HepG2 (cell line): Measurements from ENCODE around the gene ZNF814. TPM values are rescaled to one million over a fixed set of nuclear protein-coding genes. Genes with fewer than 3 reads are reported as not detected.
A peak's percentile ranks its signal among the peaks of the same experiment; 100 is the strongest.

Source experiments
- ADNP ChIP-seq: sonication (generic); formaldehyde crosslinking; IDR thresholded peaks from 2 replicates; pipeline ENCODE4 v1.4.0; 2020; ENCODE audit warnings: missing genetic modification reagents
- CAMTA2 ChIP-seq: sonication (generic); formaldehyde crosslinking; IDR thresholded peaks from 2 replicates; pipeline ENCODE4 v1.4.0; 2020; ENCODE audit warnings: mild to moderate bottlenecking, missing genetic modification reagents, borderline replicate concordance
- EHMT2 ChIP-seq: fragments of 200-600 bp; sonication (generic); IDR thresholded peaks from 2 replicates; pipeline ENCODE4 v1.7.0; 2017; ENCODE audit warnings: antibody characterized with exemption, low read depth, low read length, borderline replicate concordance
- EZH2 ChIP-seq: conservative IDR thresholded peaks from 2 replicates; pipeline ENCODE4 v1.6.1; 2012; ENCODE audit warnings: mild to moderate bottlenecking, low read depth, low read length, moderate library complexity
- IKZF5 ChIP-seq: IDR thresholded peaks from 2 replicates; pipeline ENCODE4 v1.6.1; 2018; ENCODE audit warnings: missing genetic modification reagents, mild to moderate bottlenecking, missing compliant biosample characterization
- NR2C2 ChIP-seq: sonication (generic); formaldehyde crosslinking; IDR thresholded peaks from 2 replicates; pipeline ENCODE4 v1.4.0; 2020; ENCODE audit warnings: missing genetic modification reagents, mild to moderate bottlenecking, moderate library complexity, borderline replicate concordance
- PHF5A ChIP-seq: IDR thresholded peaks from one replicate; pipeline ENCODE4 v1.6.1; 2018; ENCODE audit warnings: low read depth, missing genetic modification reagents; ENCODE audit not compliant: unreplicated experiment
- POLR2AphosphoS2 ChIP-seq: IDR thresholded peaks from 2 replicates; pipeline ENCODE4 v1.6.1; 2011; ENCODE audit warnings: low read depth, low read length, improper control_type of control experiment
- ZC3H4 ChIP-seq: sonication (generic); formaldehyde crosslinking; IDR thresholded peaks from 2 replicates; pipeline ENCODE4 v1.4.0; 2020; ENCODE audit warnings: missing genetic modification reagents, borderline replicate concordance
- ZNF180 ChIP-seq: sonication (generic); formaldehyde crosslinking; IDR thresholded peaks from 2 replicates; pipeline ENCODE4 v1.4.0; 2020; ENCODE audit warnings: low read depth, missing genetic modification reagents, borderline replicate concordance
- ZNF20 ChIP-seq: sonication (generic); formaldehyde crosslinking; IDR thresholded peaks from 2 replicates; pipeline ENCODE4 v1.4.0; 2020; ENCODE audit warnings: mild to moderate bottlenecking, moderate library complexity, missing genetic modification reagents
- ZNF224 ChIP-seq: sonication (generic); formaldehyde crosslinking; IDR thresholded peaks from 2 replicates; pipeline ENCODE4 v1.5.0; 2020; ENCODE audit warnings: mild to moderate bottlenecking, missing genetic modification reagents
- ZNF234 ChIP-seq: sonication (generic); formaldehyde crosslinking; conservative IDR thresholded peaks from 2 replicates; pipeline ENCODE4 v1.5.1; 2020; ENCODE audit warnings: mild to moderate bottlenecking, missing genetic modification reagents
- ZNF772 ChIP-seq: sonication (generic); formaldehyde crosslinking; IDR thresholded peaks from 2 replicates; pipeline ENCODE4 v1.5.0; 2020; ENCODE audit warnings: mild to moderate bottlenecking, missing genetic modification reagents
- ZNF841 ChIP-seq: sonication (generic); formaldehyde crosslinking; IDR thresholded peaks from 2 replicates; pipeline ENCODE4 v1.8.1; 2023; ENCODE audit warnings: missing genetic modification reagents, borderline replicate concordance
- ZSCAN20 ChIP-seq: sonication (generic); formaldehyde crosslinking; IDR thresholded peaks from 2 replicates; pipeline ENCODE4 v1.4.0; 2020; ENCODE audit warnings: missing genetic modification reagents, mild to moderate bottlenecking, borderline replicate concordance
- ZSCAN22 ChIP-seq: sonication (generic); formaldehyde crosslinking; IDR thresholded peaks from 2 replicates; pipeline ENCODE4 v1.4.0; 2020; ENCODE audit warnings: mild to moderate bottlenecking, missing genetic modification reagents
- polyA plus RNA-seq, 8 experiments: library from polyadenylated mRNA; depleted of rRNA in 3 of 8; stranded (reverse) in 7 of 8; unstranded in 1 of 8; fragments of >200 nt; fragmentation: Illumina TruSeq in 4 of 8; extraction: Trizol in 4 of 8; gene quantifications; 2 replicates each; pipeline versions ENCODE4 v1.2.1 to v1.2.3, GENCODE V29; 2011 to 2016; ENCODE audit warnings: low read depth in 4 of 8, missing spikeins in 1 of 8, mixed read lengths in 1 of 8; ENCODE audit not compliant: insufficient read depth in 1 of 8
- total RNA-seq, 5 experiments: library from RNA; depleted of rRNA; stranded (reverse); fragments of >200 nt; fragmentation: Illumina TruSeq; extraction: Trizol; gene quantifications; 2 replicates each; pipeline ENCODE4 v1.2.3, GENCODE V29; 2016; ENCODE audit warnings: low read depth in 1 of 5
- TF ChIP-seq, protein P1 (sequence below): sonication (generic); formaldehyde crosslinking; IDR thresholded peaks from 2 replicates; pipeline ENCODE4 v1.4.0; 2020; ENCODE audit warnings: mild to moderate bottlenecking, missing genetic modification reagents
- TF ChIP-seq, protein P2 (sequence below): sonication (generic); formaldehyde crosslinking; conservative IDR thresholded peaks from 2 replicates; pipeline ENCODE4 v1.8.0; 2022; ENCODE audit warnings: low read depth, missing genetic modification reagents
- TF ChIP-seq, protein P3 (sequence below): sonication (generic); formaldehyde crosslinking; IDR thresholded peaks from 2 replicates; pipeline ENCODE4 v1.5.1; 2020; ENCODE audit warnings: mild to moderate bottlenecking, missing genetic modification reagents, borderline replicate concordance

The ZNF814 gene
- total and polyA plus RNA-seq, 2 of the 13 experiments (the other 11 are each of a cell fraction or from before 2014, with no cell fraction given) = 2.5 to 3.4 TPM

GRCh38 chr19:57814505-57815246, 74.2 kb downstream of the ZNF814 start, which contains the start of gene ZNF552 (continued):
- TF ChIP-seq ZNF224 (CRISPR knock-in tag) = no peak; the same call in 1 of the 2 replicates
- no peak for TF ChIP-seq EHMT2
- peak; percentile 75; the same call in 1 of the 2 replicates for TF ChIP-seq ZNF772 (CRISPR knock-in tag)
- TF ChIP-seq, protein P1, sequence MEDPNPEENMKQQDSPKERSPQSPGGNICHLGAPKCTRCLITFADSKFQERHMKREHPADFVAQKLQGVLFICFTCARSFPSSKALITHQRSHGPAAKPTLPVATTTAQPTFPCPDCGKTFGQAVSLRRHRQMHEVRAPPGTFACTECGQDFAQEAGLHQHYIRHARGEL (CRISPR knock-in tag) = no peak
- TF ChIP-seq PHF5A (CRISPR knock-in tag) = no peak
- TF ChIP-seq CAMTA2 = no peak
- TF ChIP-seq ZNF20 (CRISPR knock-in tag) = no peak
- TF ChIP-seq ZC3H4 (CRISPR knock-in tag) = no peak
- no peak for TF ChIP-seq ZNF234 (CRISPR knock-in tag)
- 0 out of 2 replicates have a peak, but pooled peaks have one; percentile 40 for TF ChIP-seq ZSCAN20
- no peak for TF ChIP-seq POLR2AphosphoS2
- TF ChIP-seq NR2C2 (CRISPR knock-in tag) = peak; percentile 64; the same call in 1 of the 2 replicates
- TF ChIP-seq ADNP (CRISPR knock-in tag) = no peak
- TF ChIP-seq, protein P2, sequence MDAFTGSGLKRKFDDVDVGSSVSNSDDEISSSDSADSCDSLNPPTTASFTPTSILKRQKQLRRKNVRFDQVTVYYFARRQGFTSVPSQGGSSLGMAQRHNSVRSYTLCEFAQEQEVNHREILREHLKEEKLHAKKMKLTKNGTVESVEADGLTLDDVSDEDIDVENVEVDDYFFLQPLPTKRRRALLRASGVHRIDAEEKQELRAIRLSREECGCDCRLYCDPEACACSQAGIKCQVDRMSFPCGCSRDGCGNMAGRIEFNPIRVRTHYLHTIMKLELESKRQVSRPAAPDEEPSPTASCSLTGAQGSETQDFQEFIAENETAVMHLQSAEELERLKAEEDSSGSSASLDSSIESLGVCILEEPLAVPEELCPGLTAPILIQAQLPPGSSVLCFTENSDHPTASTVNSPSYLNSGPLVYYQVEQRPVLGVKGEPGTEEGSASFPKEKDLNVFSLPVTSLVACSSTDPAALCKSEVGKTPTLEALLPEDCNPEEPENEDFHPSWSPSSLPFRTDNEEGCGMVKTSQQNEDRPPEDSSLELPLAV = no peak
- TF ChIP-seq ZNF841 (CRISPR knock-in tag) = no peak
- no peak for TF ChIP-seq EZH2
- TF ChIP-seq, protein P3, sequence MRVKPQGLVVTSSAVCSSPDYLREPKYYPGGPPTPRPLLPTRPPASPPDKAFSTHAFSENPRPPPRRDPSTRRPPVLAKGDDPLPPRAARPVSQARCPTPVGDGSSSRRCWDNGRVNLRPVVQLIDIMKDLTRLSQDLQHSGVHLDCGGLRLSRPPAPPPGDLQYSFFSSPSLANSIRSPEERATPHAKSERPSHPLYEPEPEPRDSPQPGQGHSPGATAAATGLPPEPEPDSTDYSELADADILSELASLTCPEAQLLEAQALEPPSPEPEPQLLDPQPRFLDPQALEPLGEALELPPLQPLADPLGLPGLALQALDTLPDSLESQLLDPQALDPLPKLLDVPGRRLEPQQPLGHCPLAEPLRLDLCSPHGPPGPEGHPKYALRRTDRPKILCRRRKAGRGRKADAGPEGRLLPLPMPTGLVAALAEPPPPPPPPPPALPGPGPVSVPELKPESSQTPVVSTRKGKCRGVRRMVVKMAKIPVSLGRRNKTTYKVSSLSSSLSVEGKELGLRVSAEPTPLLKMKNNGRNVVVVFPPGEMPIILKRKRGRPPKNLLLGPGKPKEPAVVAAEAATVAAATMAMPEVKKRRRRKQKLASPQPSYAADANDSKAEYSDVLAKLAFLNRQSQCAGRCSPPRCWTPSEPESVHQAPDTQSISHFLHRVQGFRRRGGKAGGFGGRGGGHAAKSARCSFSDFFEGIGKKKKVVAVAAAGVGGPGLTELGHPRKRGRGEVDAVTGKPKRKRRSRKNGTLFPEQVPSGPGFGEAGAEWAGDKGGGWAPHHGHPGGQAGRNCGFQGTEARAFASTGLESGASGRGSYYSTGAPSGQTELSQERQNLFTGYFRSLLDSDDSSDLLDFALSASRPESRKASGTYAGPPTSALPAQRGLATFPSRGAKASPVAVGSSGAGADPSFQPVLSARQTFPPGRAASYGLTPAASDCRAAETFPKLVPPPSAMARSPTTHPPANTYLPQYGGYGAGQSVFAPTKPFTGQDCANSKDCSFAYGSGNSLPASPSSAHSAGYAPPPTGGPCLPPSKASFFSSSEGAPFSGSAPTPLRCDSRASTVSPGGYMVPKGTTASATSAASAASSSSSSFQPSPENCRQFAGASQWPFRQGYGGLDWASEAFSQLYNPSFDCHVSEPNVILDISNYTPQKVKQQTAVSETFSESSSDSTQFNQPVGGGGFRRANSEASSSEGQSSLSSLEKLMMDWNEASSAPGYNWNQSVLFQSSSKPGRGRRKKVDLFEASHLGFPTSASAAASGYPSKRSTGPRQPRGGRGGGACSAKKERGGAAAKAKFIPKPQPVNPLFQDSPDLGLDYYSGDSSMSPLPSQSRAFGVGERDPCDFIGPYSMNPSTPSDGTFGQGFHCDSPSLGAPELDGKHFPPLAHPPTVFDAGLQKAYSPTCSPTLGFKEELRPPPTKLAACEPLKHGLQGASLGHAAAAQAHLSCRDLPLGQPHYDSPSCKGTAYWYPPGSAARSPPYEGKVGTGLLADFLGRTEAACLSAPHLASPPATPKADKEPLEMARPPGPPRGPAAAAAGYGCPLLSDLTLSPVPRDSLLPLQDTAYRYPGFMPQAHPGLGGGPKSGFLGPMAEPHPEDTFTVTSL = no peak
- no peak for TF ChIP-seq ZNF180 (CRISPR knock-in tag)
- TF ChIP-seq ZSCAN22 (CRISPR knock-in tag) = 0 out of 2 replicates have a peak, but pooled peaks have one; percentile 25
- peak; percentile 76 for TF ChIP-seq IKZF5
